Mucosa of rectum (tissue), 2 donors: Measurements from ENCODE around the gene SMURF1.
"Not testable (repeated sequence)": the region's sequence is repeated elsewhere in the genome, so short reads cannot be mapped to it uniquely, and the experiment has no call there.

ENCODE experiments used
- H3K27ac ChIP-seq, 2 donors: one replicate each; pipeline ENCODE4 v1.7.0; 2013; ENCODE audit warnings: inconsistent platforms in 2 of 2, low read depth in 2 of 2, low read length in 2 of 2
- H3K27me3 ChIP-seq, 2 donors: one replicate each; pipeline ENCODE4 v1.7.0; 2013; ENCODE audit warnings: low read length in 2 of 2; ENCODE audit not compliant: control insufficient read depth in 2 of 2, insufficient read depth in 2 of 2
- H3K36me3 ChIP-seq, 2 donors: one replicate each; pipeline ENCODE4 v1.7.0; 2013; ENCODE audit warnings: low read length in 2 of 2; ENCODE audit not compliant: control insufficient read depth in 2 of 2, insufficient read depth in 2 of 2
- H3K4me1 ChIP-seq, 2 donors: one replicate each; pipeline ENCODE4 v1.7.0; 2013; ENCODE audit warnings: low read length in 2 of 2, mild to moderate bottlenecking in 1 of 2; ENCODE audit not compliant: control insufficient read depth in 2 of 2, insufficient read depth in 2 of 2
- H3K4me3 ChIP-seq, 2 donors: one replicate each; pipeline ENCODE4 v1.7.0; 2013; ENCODE audit warnings: low read length in 2 of 2
- H3K9ac ChIP-seq, 2 donors: one replicate each; pipeline ENCODE4 v1.7.0; 2013; ENCODE audit warnings: low read length in 2 of 2, low read depth in 1 of 2, mild to moderate bottlenecking in 1 of 2
- H3K9me3 ChIP-seq, 2 donors: one replicate each; pipeline ENCODE4 v1.7.0; 2013; ENCODE audit warnings: low read length in 2 of 2; ENCODE audit not compliant: control insufficient read depth in 2 of 2
- donor health status: healthy.
- donor health status: Normal muscosa, but diverticular disease.

Gene SMURF1

GRCh38 chr7:99171731-99172130, 27.8 kb upstream of the SMURF1 start:
- H3K27me3 ChIP-seq = no peaks in the 10 kb centered on the region
- no peak overlapping the region for H3K4me3 ChIP-seq
- no peak overlapping the region for H3K9ac ChIP-seq
- no peak overlapping the region for H3K27ac ChIP-seq
- H3K4me1 ChIP-seq = no peaks in the 10 kb centered on the region
- no peaks in the 10 kb centered on the region for H3K9me3 ChIP-seq
- no peaks in the 10 kb centered on the region for H3K36me3 ChIP-seq

- no peaks in the 10 kb centered on the region for H3K27me3 ChIP-seq
- H3K27ac ChIP-seq = no peak overlapping the region
- no peaks in the 10 kb centered on the region for H3K9me3 ChIP-seq
- no peaks in the 10 kb centered on the region for H3K36me3 ChIP-seq
- no peak overlapping the region for H3K4me3 ChIP-seq
- H3K4me1 ChIP-seq = no peaks in the 10 kb centered on the region
- H3K9ac ChIP-seq = no peak overlapping the region
Observed at GRCh38 chr7:99170730-99171074, 26.8 kb upstream of the SMURF1 start.

GRCh38 chr7:99170065-99170729, 26.3 kb upstream of the SMURF1 start:
- Histone ChIP-seq H3K9me3 (no peaks in the 10 kb centered on the region), H3K36me3 (no peaks in the 10 kb centered on the region), H3K27me3 (no peaks in the 10 kb centered on the region), H3K9ac (no peak overlapping the region), H3K4me1 (no peaks in the 10 kb centered on the region), H3K27ac (no peak overlapping the region), H3K4me3 (no peak overlapping the region)

GRCh38 chr7:99167072-99167471, 23.2 kb upstream of the SMURF1 start:
- Histone ChIP-seq H3K9me3 (no peaks in the 10 kb centered on the region), H3K4me1 (peaks cover 0 to 5% of the 10 kb centered on the region in 2 donors), H3K9ac (no peak overlapping the region), H3K27me3 (no peaks in the 10 kb centered on the region), H3K4me3 (no peak overlapping the region), H3K27ac (no peak overlapping the region), H3K36me3 (no peaks in the 10 kb centered on the region)

- Histone ChIP-seq H3K27me3 (no peaks in the 10 kb centered on the region), H3K9ac (no peak overlapping the region), H3K4me1 (peaks cover 0 to 6% of the 10 kb centered on the region in 2 donors), H3K27ac (no peak overlapping the region), H3K4me3 (no peak overlapping the region), H3K36me3 (no peaks in the 10 kb centered on the region), H3K9me3 (no peaks in the 10 kb centered on the region)
Observed at GRCh38 chr7:99165816-99166215, 21.9 kb upstream of the SMURF1 start.

- not testable (repeated sequence) for H3K4me3 ChIP-seq, H3K27me3 ChIP-seq, H3K36me3 ChIP-seq, H3K9me3 ChIP-seq, H3K4me1 ChIP-seq, H3K9ac ChIP-seq, H3K27ac ChIP-seq
Observed at GRCh38 chr7:99163669-99164068, 19.8 kb upstream of the SMURF1 start.

GRCh38 chr7:99156649-99157048, 12.7 kb upstream of the SMURF1 start:
- no peak overlapping the region for H3K4me3 ChIP-seq
- no peaks in the 10 kb centered on the region for H3K9me3 ChIP-seq
- no peak overlapping the region for H3K27ac ChIP-seq
- H3K9ac ChIP-seq = no peak overlapping the region
- no peaks in the 10 kb centered on the region for H3K36me3 ChIP-seq
- H3K27me3 ChIP-seq = no peaks in the 10 kb centered on the region
- no peaks in the 10 kb centered on the region for H3K4me1 ChIP-seq

GRCh38 chr7:99155211-99155610, 11.3 kb upstream of the SMURF1 start:
- Histone ChIP-seq H3K4me3 (no peak overlapping the region), H3K36me3 (no peaks in the 10 kb centered on the region), H3K27me3 (no peaks in the 10 kb centered on the region), H3K9me3 (no peaks in the 10 kb centered on the region), H3K9ac (no peak overlapping the region), H3K4me1 (no peaks in the 10 kb centered on the region), H3K27ac (peak overlapping the region in 1 of 2 donors; percentile 10)

GRCh38 chr7:99146979-99147378, 3.1 kb upstream of the SMURF1 start:
- no peak overlapping the region for H3K27ac ChIP-seq
- no peaks in the 10 kb centered on the region for H3K9me3 ChIP-seq
- H3K9ac ChIP-seq = no peak overlapping the region
- no peak overlapping the region for H3K4me3 ChIP-seq
- H3K4me1 ChIP-seq = peaks cover 6 to 7% of the 10 kb centered on the region in 2 donors
- H3K36me3 ChIP-seq = no peaks in the 10 kb centered on the region
- H3K27me3 ChIP-seq = no peaks in the 10 kb centered on the region

GRCh38 chr7:99143521-99143852, 421 bp downstream of the SMURF1 start:
- Histone ChIP-seq H3K9me3 (no peaks in the 10 kb centered on the region), H3K4me1 (peaks cover 12 to 16% of the 10 kb centered on the region in 2 donors), H3K4me3 (peak overlapping the region; percentile 54 to 95), H3K27ac (peak overlapping the region; percentile 94 to 97), H3K36me3 (no peaks in the 10 kb centered on the region), H3K27me3 (no peaks in the 10 kb centered on the region), H3K9ac (peak overlapping the region in 1 of 2 donors; percentile 75)
